ENCODE data around the gene PON3. TPM values are rescaled to one million over a fixed set of nuclear protein-coding genes. Genes with fewer than 3 reads are reported as not detected.
A peak's percentile ranks its signal among the peaks of the same experiment; 100 is the strongest.
"Not testable (repeated sequence)": the region's sequence is repeated elsewhere in the genome, so short reads cannot be mapped to it uniquely, and the experiment has no call there.

PON3 gene
- total RNA-seq, 1 experiment from 2014 or later: not detected

DNA sequence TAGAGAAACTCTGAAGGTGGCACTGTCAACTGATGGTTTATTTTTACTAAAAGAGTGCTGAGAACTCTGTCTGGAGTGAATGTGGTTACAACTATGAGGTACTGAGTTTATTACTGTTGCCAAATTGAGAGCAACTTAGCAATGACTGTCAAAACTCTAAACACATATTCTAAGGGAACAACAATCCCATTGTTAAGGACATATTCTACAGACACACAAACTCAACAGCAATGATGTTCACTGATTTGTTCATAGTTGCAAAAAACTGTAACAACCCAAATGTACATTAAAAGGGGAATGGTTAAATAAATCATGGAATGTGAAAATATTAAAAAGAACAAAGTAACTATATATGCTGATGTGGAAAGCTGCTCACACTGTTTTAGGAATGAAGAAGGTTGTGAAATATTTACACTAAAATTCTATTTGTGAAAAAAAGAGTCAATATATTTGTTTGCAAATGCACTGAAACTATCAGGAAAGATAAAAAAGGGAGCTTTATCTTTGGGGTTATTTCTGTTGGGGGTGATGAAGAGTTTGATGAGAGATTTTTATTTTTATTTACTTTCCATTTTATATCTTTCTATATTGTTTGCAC lies 25.8 kb upstream of the PON3 start:
- in situ Hi-C loops (cut with HindIII; ENCODE audit: low pct_unique_long_range_greater_than_20kb, low sequenced_read_pairs): no loop called here
- DNase-seq (ENCODE audit: low read depth): no peak

DNA sequence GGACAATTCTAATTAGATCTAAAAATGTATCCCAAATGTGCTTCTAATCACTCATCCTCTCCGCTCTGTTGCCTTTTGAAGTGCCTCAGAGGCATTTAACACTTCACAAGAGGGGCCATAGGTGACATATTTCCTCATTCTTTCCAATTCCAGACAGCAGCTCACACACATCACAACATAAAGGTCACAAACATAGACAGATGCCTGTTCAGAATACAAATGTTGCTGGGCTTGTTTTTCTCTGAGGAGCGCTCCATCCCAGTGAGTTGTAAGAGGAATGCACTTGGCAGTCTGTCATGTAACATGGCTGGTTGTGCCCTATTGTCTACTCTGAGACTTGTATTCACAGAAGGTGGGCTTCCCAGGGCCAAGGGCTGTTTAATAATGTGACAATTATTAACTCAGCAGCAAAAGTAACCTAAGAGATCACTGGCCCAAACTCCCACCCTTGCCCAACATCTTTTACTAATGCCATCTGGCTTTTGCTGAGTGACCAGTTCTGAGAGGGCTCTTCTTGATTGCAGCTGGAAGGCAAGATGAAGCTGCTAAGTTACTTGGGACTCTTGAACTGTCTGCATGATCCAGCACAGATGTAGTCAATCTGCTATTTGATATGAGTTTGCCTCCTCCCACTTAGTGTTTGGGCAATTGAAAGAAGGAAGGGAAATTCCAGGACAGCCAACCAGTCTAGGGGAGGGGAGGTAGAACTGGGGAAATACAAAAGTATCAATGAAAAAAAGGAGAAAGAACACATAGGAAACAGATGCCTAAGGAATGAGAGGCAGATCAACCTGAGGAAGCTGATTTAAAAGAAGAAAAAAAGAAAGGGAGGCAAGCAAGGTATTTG lies 25.0 kb upstream of the PON3 start:
- in situ Hi-C loops (cut with HindIII; ENCODE audit: low pct_unique_long_range_greater_than_20kb, low sequenced_read_pairs): no loop called here
- peak; percentile 93 for DNase-seq (ENCODE audit: low read depth)

GRCh38 chr7:95412075-95412474 lies 15.9 kb upstream of the PON3 start:
- in situ Hi-C loops (cut with HindIII; ENCODE audit: low pct_unique_long_range_greater_than_20kb, low sequenced_read_pairs): no loop called here
- DNase-seq (ENCODE audit: low read depth): no peak

- no peak for DNase-seq (ENCODE audit: low read depth)
- in situ Hi-C loops (cut with HindIII; ENCODE audit: low pct_unique_long_range_greater_than_20kb, low sequenced_read_pairs): no loop called here
Observed at GRCh38 chr7:95411666-95412065, 15.5 kb upstream of the PON3 start.

GRCh38 chr7:95411036-95411435 lies 14.9 kb upstream of the PON3 start:
- no peak for DNase-seq (ENCODE audit: low read depth)
- in situ Hi-C loops (cut with HindIII; ENCODE audit: low pct_unique_long_range_greater_than_20kb, low sequenced_read_pairs): no loop called here

GRCh38 chr7:95407751-95408150 lies 11.6 kb upstream of the PON3 start:
- in situ Hi-C loops (cut with HindIII; ENCODE audit: low pct_unique_long_range_greater_than_20kb, low sequenced_read_pairs): no loop called here
- DNase-seq (ENCODE audit: low read depth): no peak

GRCh38 chr7:95405800-95406199 lies 9.6 kb upstream of the PON3 start:
- in situ Hi-C loops (cut with HindIII; ENCODE audit: low pct_unique_long_range_greater_than_20kb, low sequenced_read_pairs): no loop called here
- no peak for DNase-seq (ENCODE audit: low read depth)

- DNase-seq (ENCODE audit: low read depth): no peak
- in situ Hi-C loops (cut with HindIII; ENCODE audit: low pct_unique_long_range_greater_than_20kb, low sequenced_read_pairs): no loop called here
Observed at GRCh38 chr7:95405208-95405607, 9.0 kb upstream of the PON3 start.

DNA sequence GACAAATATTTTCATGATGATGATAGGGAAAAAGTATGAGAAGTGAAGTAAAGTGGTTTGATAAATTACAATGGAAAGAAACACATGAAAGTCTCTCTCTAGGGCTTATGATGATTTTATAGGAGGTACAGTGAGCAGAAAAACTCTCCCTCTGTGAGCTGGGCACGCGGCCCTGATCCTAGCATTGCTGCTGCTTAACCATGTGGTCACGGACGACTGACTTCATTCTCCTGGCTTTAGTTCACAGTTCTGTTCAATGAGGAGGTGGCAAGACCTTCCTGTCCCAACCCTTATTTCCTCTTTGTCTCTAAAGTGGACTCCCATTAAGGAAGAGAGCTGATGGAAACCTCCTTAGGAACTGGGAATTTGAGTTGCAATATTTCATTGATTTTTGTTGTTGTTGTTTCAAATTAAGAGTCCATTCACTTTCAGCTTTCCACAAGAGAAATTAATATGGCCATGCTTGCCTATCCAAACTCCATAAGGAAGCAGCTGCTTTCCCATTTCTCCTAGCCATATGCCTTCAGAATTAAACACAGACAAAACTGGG lies 8.2 kb upstream of the PON3 start:
- DNase-seq (ENCODE audit: low read depth): peak; percentile 37
- in situ Hi-C loops (cut with HindIII; ENCODE audit: low pct_unique_long_range_greater_than_20kb, low sequenced_read_pairs): no loop called here

DNA sequence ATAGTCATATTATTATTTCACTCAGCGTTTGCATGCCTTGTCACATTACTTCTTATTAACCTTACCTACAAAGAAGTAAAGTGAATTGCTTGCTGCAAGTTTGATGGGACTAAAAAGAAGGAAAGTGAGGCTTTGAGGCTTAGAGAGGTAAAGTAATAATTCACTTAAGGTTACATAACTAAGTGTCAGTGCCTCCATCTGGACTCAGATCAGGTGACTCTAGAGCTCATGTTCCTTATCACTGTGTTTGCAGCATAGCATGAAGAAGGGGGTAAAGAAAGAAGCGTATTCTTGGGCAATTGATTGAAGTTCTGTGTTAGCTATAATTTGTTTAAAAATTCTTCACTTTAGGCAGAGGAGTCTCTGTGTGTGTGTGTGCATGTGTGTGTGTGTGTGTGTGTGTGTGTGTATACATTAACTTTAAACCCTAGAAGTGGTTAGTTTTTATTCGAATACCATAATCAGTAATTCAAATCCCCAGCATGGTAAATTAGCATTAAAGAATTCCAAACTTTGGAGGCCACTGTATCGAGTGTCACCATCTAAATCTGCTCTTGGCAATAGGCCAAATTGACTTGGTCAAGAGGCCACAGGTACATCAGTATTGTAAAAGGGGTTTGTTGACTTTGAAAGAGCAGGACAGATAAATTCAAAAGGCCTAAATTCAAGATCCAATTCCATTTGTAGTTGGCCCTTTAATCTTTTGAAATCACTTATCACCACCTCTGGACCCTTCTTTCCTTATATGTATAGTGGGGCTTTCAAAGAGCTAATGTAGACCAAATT lies 2.2 kb upstream of the PON3 start:
- no peak for DNase-seq (ENCODE audit: low read depth)
- in situ Hi-C loops (cut with HindIII; ENCODE audit: low pct_unique_long_range_greater_than_20kb, low sequenced_read_pairs): no loop called here

DNA sequence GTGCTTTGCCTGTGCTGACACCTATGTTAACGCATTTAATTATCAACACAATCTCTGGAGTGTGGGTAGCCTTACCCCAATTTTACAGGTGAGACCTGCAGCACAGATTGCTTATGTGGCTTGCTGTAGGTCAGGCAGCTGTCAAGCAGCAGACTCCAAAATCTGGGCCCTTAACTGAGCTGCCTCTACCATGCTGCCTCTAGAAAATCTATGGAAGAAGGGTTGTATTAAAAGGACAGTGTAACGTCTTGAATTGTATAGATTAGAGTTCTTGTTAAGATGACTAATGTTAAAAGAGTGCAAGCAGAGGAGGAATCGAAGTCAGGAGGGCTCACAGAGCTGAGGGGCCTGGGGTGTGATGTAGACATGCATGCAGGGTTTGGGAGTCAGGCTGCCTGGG lies 1.2 kb upstream of the PON3 start:
- in situ Hi-C loops (cut with HindIII; ENCODE audit: low pct_unique_long_range_greater_than_20kb, low sequenced_read_pairs): no loop called here
- no peak for DNase-seq (ENCODE audit: low read depth)

DNA sequence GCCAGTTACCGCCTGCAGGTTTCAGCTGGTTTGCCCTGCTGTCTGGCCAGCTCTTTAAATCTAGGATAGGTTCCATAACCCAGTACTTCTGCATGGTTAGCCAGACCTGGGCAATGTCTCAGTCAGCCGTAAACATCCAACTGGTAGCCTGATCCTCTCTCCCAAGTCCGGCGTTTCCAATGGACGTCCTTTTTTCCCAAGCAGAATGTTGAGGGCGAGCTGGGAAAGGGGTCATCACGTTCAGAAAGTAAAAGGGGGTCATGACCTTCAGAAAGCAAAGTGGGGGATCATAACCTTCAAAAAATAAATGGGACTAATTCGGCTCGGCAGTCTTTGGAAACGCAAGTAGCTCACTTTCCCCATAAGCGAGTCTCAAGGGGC lies 430 bp downstream of the PON3 start:
- in situ Hi-C loops (cut with HindIII; ENCODE audit: low pct_unique_long_range_greater_than_20kb, low sequenced_read_pairs): no loop called here
- DNase-seq (ENCODE audit: low read depth): no peak

GRCh38 chr7:95394370-95394769 lies 1.8 kb downstream of the PON3 start:
- DNase-seq (ENCODE audit: low read depth): no peak
- in situ Hi-C loops (cut with HindIII; ENCODE audit: low pct_unique_long_range_greater_than_20kb, low sequenced_read_pairs): no loop called here

DNA sequence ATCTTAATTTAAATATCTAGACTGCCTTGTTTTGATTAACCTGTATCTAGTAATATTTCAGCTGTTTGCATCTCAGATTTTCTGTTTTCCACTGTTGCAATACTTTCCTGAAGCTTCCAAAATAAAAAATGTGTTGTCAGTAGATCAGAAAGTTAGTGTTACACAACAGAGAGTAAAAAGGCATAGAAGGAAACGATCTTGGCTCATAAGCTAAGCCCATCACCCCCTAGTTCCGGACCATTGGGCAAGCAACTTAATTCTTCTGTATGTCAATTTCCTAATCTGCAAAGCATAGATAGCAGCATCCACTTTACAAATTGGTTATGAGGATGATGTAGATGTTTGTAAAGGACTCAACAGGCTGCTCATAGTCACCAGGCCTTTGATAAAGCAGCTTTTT lies 4.4 kb downstream of the PON3 start:
- no peak for DNase-seq (ENCODE audit: low read depth)
- in situ Hi-C loops (cut with HindIII; ENCODE audit: low pct_unique_long_range_greater_than_20kb, low sequenced_read_pairs): no loop called here

DNA sequence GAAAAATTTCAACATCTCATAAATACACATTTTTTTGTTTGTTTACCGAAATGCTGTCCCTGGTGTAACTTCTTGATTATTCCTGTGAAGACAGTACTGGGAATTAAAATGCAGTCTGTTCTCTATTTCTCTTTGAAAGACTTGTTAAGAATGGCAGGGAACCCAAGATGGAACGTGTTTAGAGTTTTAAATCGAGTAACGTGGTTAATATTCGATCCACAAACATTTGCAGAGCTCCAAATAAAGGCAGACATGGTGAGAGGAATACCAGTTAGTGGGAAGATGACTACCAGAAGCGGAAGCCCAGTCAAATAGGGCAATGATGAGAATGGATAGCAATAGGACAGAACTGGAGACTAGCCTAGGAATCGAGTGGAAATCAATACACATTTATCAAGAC lies 6.7 kb downstream of the PON3 start:
- in situ Hi-C loops (cut with HindIII; ENCODE audit: low pct_unique_long_range_greater_than_20kb, low sequenced_read_pairs): no loop called here
- DNase-seq (ENCODE audit: low read depth): no peak

GRCh38 chr7:95379457-95379856 lies 16.7 kb downstream of the PON3 start:
- DNase-seq (ENCODE audit: low read depth); in situ Hi-C loops (cut with HindIII; ENCODE audit: low pct_unique_long_range_greater_than_20kb, low sequenced_read_pairs): not testable (repeated sequence)

DNA sequence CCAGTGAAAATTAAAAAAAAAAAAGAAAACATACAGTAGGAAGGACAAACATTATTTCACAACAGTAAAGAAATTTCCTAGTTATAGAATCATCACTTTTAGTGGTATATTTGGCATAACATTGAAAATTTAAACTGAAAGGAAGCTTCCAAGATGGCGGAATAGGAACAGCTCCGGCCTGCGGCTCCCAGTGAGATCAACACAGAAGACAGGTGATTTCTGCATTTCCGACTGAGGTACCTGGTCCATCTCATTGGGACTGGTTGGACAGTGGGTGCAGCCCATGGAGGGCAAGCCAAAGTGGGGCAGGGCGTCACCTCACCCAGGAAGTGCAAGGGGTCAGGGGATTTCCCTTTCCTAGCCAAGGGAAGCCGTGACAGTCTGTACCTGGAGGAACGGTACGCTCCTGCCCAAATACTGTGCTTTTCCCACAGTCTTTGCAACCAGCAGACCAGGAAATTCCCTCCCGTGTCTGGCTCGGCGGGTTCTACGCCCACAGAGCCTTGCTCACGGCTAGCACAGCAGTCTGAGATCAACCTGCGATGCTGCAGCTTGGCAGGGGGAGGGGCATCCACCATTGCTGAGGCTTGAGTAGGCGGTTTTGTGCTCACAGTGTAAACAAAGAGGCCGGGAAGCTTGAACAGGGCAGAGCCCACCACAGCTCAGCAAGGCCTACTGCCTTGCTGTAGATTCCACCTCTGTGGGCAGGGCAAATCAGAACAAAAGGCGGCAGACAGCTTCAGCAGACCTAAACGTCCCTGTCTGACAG lies 19.4 kb downstream of the PON3 start:
- in situ Hi-C loops (cut with HindIII; ENCODE audit: low pct_unique_long_range_greater_than_20kb, low sequenced_read_pairs): no loop called here
- DNase-seq (ENCODE audit: low read depth): no peak

DNA sequence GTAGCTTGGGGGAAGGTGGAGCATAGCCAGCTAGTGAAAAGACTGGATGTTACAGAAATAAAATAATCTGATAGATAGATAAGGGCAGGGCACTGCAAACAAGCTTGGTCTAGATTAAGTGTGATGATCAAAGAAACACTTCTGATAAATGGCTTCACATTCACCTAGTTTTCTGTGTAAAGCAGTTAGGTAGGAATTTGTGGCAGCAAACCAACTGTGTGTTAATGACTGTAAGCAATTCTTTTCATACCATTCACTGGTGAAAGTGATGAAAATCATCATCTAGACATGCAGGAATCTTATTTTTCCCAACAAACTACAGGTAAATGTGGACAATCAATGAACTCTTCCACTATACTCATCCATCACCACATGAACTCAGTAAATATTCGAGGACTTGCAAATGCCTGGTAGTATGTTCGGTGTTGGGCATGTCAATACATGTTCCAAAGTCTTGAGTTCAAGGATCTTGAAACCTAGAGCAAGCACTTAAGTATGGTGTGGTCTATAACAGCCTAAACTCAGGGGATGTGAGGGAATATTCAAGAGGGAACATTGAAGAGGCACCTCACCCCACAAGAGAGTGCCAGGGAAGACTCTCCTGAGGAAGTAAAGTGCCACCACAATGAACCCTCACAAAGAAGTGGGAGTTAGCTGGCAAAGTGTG lies 20.5 kb downstream of the PON3 start:
- in situ Hi-C loops (cut with HindIII; ENCODE audit: low pct_unique_long_range_greater_than_20kb, low sequenced_read_pairs): no loop called here
- DNase-seq (ENCODE audit: low read depth): no peak

All from Caki2 (cell line).